Activated CD8-positive, alpha-beta memory T cell treated with anti-CD3 and anti-CD28 coated beads, Interleukin-2, amount 10 ng/mL, durations not matched to agents 7 days and 5 days (primary cell): ENCODE measurements around the gene SPSB3. TPM values are rescaled to one million over a fixed set of nuclear protein-coding genes. Genes with fewer than 3 reads are reported as not detected.

Experiments used
- ATAC-seq: fragments of 150-1000 bp; cut with Tn5 transposase; one replicate; pipeline ENCODE4 v1.10.0; 2021; ENCODE audit warnings: moderate library complexity
- CTCF ChIA-PET: fragments of 350-600 bp; sonication (Branson Sonifier 250); formaldehyde crosslinking; loops from one replicate; lab custom pipeline; 2021; ENCODE audit warnings: antibody characterized with exemption; lab: Charles Lee
- DNase-seq: peaks from one replicate; pipeline ENCODE4 v3.0.0-alpha.2; 2020
- H3K27ac Mint-ChIP-seq: one replicate; pipeline ENCODE4 v1.8.0; 2021; ENCODE audit warnings: mild to moderate bottlenecking, mixed read lengths
- H3K27me3 Mint-ChIP-seq: one replicate; pipeline ENCODE4 v1.8.0; 2021; ENCODE audit warnings: mixed read lengths
- H3K36me3 Mint-ChIP-seq: one replicate; pipeline ENCODE4 v1.8.0; 2021; ENCODE audit warnings: mild to moderate bottlenecking, mixed read lengths
- H3K4me1 Mint-ChIP-seq: one replicate; pipeline ENCODE4 v1.8.0; 2021; ENCODE audit warnings: mixed read lengths
- H3K4me3 Mint-ChIP-seq: one replicate; pipeline ENCODE4 v1.8.0; 2021; ENCODE audit warnings: mild to moderate bottlenecking, moderate library complexity, mixed read lengths
- H3K9me3 Mint-ChIP-seq: one replicate; pipeline ENCODE4 v1.8.0; 2022; ENCODE audit warnings: low read depth, mixed read lengths
- total RNA-seq, 2 experiments: library from RNA; stranded (reverse); gene quantifications; one replicate each; pipeline ENCODE4 v1.2.3, GENCODE V29; 2021

Gene SPSB3
- total RNA-seq, result 10 to 100 TPM; 35.7 to 36.5 TPM

- DNase-seq (peak; percentile 100), ATAC-seq (peak; percentile 91)
- CTCF ChIA-PET, result interaction anchor here (0.6 to 2.7 kb wide), 10 partner anchors 10 to 362 kb away, joined by 3 to 47 read pairs (median 5); partner anchors contain the start of genes EME2, FAHD1, HAGH and MAPK8IP3
- Mint-ChIP-seq H3K36me3 (no peaks in the 10 kb centered on the region), H3K27me3 (no peaks in the 10 kb centered on the region), H3K4me1 (peaks cover 24% of the 10 kb centered on the region), H3K4me3 (peak within 1 kb of the TSS; percentile 93), H3K27ac (peak within 1 kb of the TSS; percentile 88), H3K9me3 (no peaks in the 10 kb centered on the region)
Measured at GRCh38 chr16:1782408-1783264, at the start of gene SPSB3, which contains the start of gene NUBP2. SPSB3 (minus strand) TSS chr16:1782571; CDS start chr16:1781483, 1,088 bp downstream. NUBP2 (plus strand) TSS chr16:1782960; CDS start chr16:1783021, 61 bp downstream.

GRCh38 chr16:1831186-1832075, 49.1 kb upstream of the SPSB3 start:
- no peaks in the 10 kb centered on the region for H3K27me3 Mint-ChIP-seq
- H3K36me3 Mint-ChIP-seq, result no peaks in the 10 kb centered on the region
- H3K4me3 Mint-ChIP-seq, result no peak overlapping the region
- peaks cover 24% of the 10 kb centered on the region for H3K4me1 Mint-ChIP-seq
- no peaks in the 10 kb centered on the region for H3K9me3 Mint-ChIP-seq
- CTCF ChIA-PET, result no interaction called here
- DNase-seq (no peak), ATAC-seq (no peak)
- H3K27ac Mint-ChIP-seq, result no peak overlapping the region

GRCh38 chr16:1830213-1830612, 47.8 kb upstream of the SPSB3 start:
- CTCF ChIA-PET, result no interaction called here
- no peaks in the 10 kb centered on the region for H3K9me3 Mint-ChIP-seq

GRCh38 chr16:1828645-1829410, 46.5 kb upstream of the SPSB3 start:
- CTCF ChIA-PET, result no interaction called here
- ATAC-seq (no peak), DNase-seq (no peak)
- H3K4me1 Mint-ChIP-seq, result peaks cover 38% of the 10 kb centered on the region
- H3K9me3 Mint-ChIP-seq, result no peaks in the 10 kb centered on the region
- H3K36me3 Mint-ChIP-seq, result no peaks in the 10 kb centered on the region
- peak overlapping the region; percentile 43 for H3K4me3 Mint-ChIP-seq
- H3K27me3 Mint-ChIP-seq, result no peaks in the 10 kb centered on the region
- no peak overlapping the region for H3K27ac Mint-ChIP-seq

More at GRCh38 chr16:1830213-1830612, 47.8 kb upstream of the SPSB3 start:
- Mint-ChIP-seq H3K36me3 (no peaks in the 10 kb centered on the region), H3K27me3 (no peaks in the 10 kb centered on the region), H3K27ac (no peak overlapping the region), H3K4me1 (peaks cover 31% of the 10 kb centered on the region), H3K4me3 (no peak overlapping the region)
- DNase-seq, result no peak
- ATAC-seq, result no peak

GRCh38 chr16:1826691-1827573, 44.6 kb upstream of the SPSB3 start, which contains the start of the genes FAHD1 and HAGH:
FAHD1 (plus strand) TSS chr16:1827206; CDS start chr16:1827239, 33 bp downstream.
HAGH (minus strand) TSS chr16:1826825; CDS start chr16:1826787, 38 bp downstream.
- ATAC-seq (peak; percentile 90), DNase-seq (peak; percentile 92)
- no peaks in the 10 kb centered on the region for H3K36me3 Mint-ChIP-seq
- peak within 1 kb of the TSS; percentile 85 for H3K27ac Mint-ChIP-seq
- H3K4me1 Mint-ChIP-seq, result peaks cover 43% of the 10 kb centered on the region
- H3K9me3 Mint-ChIP-seq, result no peaks in the 10 kb centered on the region
- peak within 1 kb of the TSS; percentile 88 for H3K4me3 Mint-ChIP-seq
- H3K27me3 Mint-ChIP-seq, result no peaks in the 10 kb centered on the region
- CTCF ChIA-PET, result interaction anchor here (0.6 to 1.5 kb wide), 4 partner anchors 44 to 121 kb away, joined by 3 to 7 read pairs (median 6); partner anchors contain the start of genes MAPK8IP3, NUBP2 and SPSB3

- CTCF ChIA-PET, result interaction anchor here (1.4 to 2.8 kb wide), 2 partner anchors 44 kb away, joined by 7 to 11 read pairs; partner anchors contain the start of genes NUBP2 and SPSB3
- ATAC-seq (peak; percentile 72), DNase-seq (peak; percentile 78)
- H3K27me3 Mint-ChIP-seq, result no peaks in the 10 kb centered on the region
- peaks cover 43% of the 10 kb centered on the region for H3K4me1 Mint-ChIP-seq
- no peaks in the 10 kb centered on the region for H3K36me3 Mint-ChIP-seq
- peak overlapping the region; percentile 47 for H3K27ac Mint-ChIP-seq
- peak overlapping the region; percentile 79 for H3K4me3 Mint-ChIP-seq
- no peaks in the 10 kb centered on the region for H3K9me3 Mint-ChIP-seq
Measured at GRCh38 chr16:1825864-1826690, 43.7 kb upstream of the SPSB3 start.

- H3K4me1 Mint-ChIP-seq, result peaks cover 41% of the 10 kb centered on the region
- no peaks in the 10 kb centered on the region for H3K27me3 Mint-ChIP-seq
- peak overlapping the region; percentile 47 for H3K27ac Mint-ChIP-seq
Measured at GRCh38 chr16:1825381-1825863, 43.1 kb upstream of the SPSB3 start.

GRCh38 chr16:1823821-1824220, 41.5 kb upstream of the SPSB3 start:
- peaks cover 32% of the 10 kb centered on the region for H3K4me1 Mint-ChIP-seq
- no peaks in the 10 kb centered on the region for H3K36me3 Mint-ChIP-seq
- H3K27ac Mint-ChIP-seq, result no peak overlapping the region
- CTCF ChIA-PET, result interaction anchor here (1.1 to 2.8 kb wide), 5 partner anchors 9 to 52 kb away, joined by 3 to 11 read pairs (median 3); partner anchors contain the start of genes EME2, MRPS34, NUBP2 and SPSB3
- no peak for ATAC-seq
- H3K9me3 Mint-ChIP-seq, result no peaks in the 10 kb centered on the region
- no peaks in the 10 kb centered on the region for H3K27me3 Mint-ChIP-seq
- H3K4me3 Mint-ChIP-seq, result no peak overlapping the region
- peak; percentile 50 for DNase-seq

More at GRCh38 chr16:1825381-1825863, 43.1 kb upstream of the SPSB3 start:
- Mint-ChIP-seq H3K36me3 (no peaks in the 10 kb centered on the region), H3K9me3 (no peaks in the 10 kb centered on the region), H3K4me3 (peak overlapping the region; percentile 79)
- ATAC-seq, result no peak
- CTCF ChIA-PET, result interaction anchor here (2.8 kb wide), 1 partner anchor 43 kb away, joined by 11 read pairs; the partner anchor contains the start of genes NUBP2 and SPSB3
- no peak for DNase-seq

- CTCF ChIA-PET, result interaction anchor here (1.1 to 1.8 kb wide), 2 partner anchors 15 to 49 kb away, joined by 3 to 6 read pairs; no protein-coding TSS in a partner anchor
Measured at GRCh38 chr16:1822801-1823200, 40.4 kb upstream of the SPSB3 start.

GRCh38 chr16:1821861-1822611, 39.7 kb upstream of the SPSB3 start:
- Mint-ChIP-seq H3K4me1 (peaks cover 19% of the 10 kb centered on the region), H3K27ac (no peak overlapping the region), H3K36me3 (no peaks in the 10 kb centered on the region), H3K4me3 (no peak overlapping the region), H3K9me3 (no peaks in the 10 kb centered on the region), H3K27me3 (no peaks in the 10 kb centered on the region)
- CTCF ChIA-PET, result no interaction called here
- DNase-seq (no peak), ATAC-seq (no peak)

More at GRCh38 chr16:1822801-1823200, 40.4 kb upstream of the SPSB3 start:
- Mint-ChIP-seq H3K36me3 (no peaks in the 10 kb centered on the region), H3K27me3 (no peaks in the 10 kb centered on the region), H3K9me3 (no peaks in the 10 kb centered on the region), H3K27ac (no peak overlapping the region), H3K4me1 (peaks cover 24% of the 10 kb centered on the region), H3K4me3 (no peak overlapping the region)
- DNase-seq (no peak), ATAC-seq (no peak)
